Glomerular visceral epithelial cell (primary cell): ENCODE data around the gene MAP3K8.
"Not testable (repeated sequence)": the region's sequence is repeated elsewhere in the genome, so short reads cannot be mapped to it uniquely, and the experiment has no call there.

Experiments used
- DNase-seq: peaks from one replicate; pipeline ENCODE4 v3.0.0-alpha.2; 2016; ENCODE audit errors: extremely low spot score

MAP3K8 gene

DNA sequence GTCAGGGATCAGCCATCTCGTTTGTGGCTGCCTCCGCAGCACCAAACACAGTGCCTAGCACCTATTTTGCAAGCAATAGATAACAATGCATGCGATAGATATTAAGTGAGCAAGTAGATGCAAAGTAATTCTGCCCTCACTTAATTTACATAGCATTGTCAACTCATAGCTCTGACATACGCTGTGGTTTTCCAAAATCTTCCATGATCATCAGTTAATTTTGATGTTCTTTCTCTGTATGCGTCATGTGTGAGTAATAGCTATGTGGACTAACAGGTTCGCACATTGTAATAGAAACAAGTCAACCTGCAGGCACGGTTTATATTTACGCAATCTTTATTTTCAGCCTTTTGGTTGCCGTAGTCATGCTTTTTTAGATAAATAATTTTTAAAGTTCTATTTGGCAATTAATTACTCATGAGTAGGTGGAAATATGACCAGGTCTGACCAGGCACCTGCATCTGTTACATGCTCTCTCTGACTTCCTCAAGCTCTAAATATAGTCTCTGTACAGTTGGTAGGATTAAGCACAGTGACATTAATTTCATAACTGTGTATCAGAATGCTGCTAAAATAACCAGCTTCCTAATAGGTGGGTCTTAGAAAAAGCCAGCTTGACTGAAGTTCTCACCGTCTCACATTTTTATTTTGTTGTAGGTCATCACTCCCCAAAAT, 13.3 kb downstream of the MAP3K8 start:
- no peak for DNase-seq

GRCh38 chr10:30448092-30448491, 14.1 kb downstream of the MAP3K8 start:
- DNase-seq = no peak

DNA sequence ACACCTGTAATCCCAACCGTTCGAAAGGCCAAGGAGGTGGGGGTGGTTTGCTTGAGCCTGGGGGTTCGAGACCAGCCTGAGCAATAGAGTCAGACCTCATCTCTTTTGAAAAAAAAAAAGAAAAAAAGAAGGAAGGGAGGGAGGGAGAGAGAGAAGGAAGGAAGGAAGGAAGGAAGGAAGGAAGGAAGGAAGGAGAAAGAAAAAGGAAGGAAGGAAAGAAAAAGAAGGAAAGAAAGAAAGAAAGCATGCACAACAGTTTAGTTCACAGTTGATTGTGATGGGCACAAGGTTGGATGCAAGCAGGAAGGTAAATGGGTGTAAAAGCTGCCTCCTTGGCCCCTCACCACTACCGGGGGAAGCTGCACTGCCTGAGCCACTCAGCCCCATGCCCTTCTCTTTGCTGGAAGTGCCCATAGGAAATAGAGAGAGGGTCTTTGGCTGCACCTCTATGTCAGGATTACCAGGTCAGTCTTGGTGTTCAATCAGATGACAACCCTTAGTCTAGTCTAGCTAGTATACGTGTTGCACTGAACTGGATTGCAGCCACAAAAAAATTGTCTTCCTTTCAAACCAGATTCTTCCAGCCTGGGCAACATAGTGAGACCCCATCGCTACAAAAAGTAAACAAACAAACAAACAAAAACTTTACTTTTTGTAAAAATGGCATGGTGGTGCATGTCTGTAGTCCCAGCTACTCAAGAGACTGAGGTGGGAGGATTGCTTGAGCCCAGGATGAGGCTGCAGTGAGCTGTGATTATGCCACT, 20.0 kb downstream of the MAP3K8 start:
- DNase-seq = no peak

- no peak for DNase-seq
These were observed 20.9 kb downstream of the MAP3K8 start for GRCh38 chr10:30454744-30455510.

- no peak for DNase-seq
These were observed 21.8 kb downstream of the MAP3K8 start for GRCh38 chr10:30455816-30456215.

DNA sequence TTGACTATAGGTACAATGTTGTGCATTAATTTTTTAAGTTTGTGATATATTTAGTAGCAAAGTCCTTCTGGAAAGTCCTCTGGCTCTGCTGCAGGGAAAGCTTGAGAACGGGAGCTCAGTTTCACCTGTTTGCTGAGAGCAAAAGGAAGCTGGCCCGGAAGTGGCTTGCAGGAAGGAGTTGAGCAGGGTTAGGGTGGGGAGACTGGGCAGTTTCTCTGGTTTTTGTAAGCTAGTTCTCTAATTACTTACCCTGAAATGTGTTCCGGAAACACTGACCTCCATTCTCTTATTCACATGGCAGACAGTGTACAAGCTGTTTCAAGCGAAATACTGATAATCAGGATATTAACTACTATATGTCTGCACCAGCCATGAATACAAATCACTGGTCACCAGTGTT, 22.3 kb downstream of the MAP3K8 start:
- DNase-seq = no peak

GRCh38 chr10:30459283-30459682, 25.3 kb downstream of the MAP3K8 start:
- DNase-seq = no peak

DNA sequence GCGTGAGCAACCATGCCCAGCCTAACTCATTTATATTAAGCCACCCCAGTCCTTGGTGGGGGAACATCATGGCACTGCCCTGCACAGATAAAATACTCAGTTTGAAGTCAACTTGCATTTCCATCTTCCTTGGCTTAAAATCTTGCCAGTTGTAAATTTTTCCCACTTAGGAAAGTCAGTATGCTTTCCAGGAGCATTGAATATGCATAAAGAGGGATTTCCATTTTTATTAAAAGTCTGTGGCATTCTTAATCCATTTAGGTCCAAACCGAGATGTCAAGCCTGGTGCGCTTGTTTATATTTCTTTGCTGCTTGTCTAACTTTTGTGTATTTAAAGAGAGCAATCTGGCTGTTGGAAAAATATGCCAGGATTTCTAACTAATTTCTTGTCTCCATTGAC, 26.1 kb downstream of the MAP3K8 start:
- DNase-seq = no peak

- no peak for DNase-seq
These were observed 28.5 kb downstream of the MAP3K8 start for GRCh38 chr10:30462513-30462912.

DNA sequence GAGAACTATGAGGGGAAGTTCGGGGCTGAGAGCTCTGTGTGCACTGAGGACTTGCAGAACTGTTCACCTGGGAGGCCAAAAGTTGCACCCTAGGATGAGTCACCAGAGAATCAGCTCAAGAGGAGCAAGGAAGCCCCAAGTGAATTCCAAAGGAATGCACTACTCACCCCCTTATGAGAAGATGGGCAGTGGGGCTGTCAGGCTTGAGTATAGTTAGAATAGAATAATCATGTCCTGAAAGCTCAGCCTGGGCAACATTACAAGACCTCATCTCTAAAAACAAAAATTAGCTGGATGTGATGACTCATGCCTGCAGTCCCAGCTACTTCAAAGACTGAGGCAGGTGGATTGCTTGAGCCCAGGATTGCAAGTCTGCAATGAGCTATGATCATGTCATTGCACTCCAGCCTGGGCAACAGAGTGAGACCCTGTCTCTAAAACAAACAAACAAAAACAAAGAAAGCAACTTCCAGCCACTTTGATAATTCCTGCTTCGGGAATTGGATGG, 30.0 kb downstream of the MAP3K8 start:
- peak; percentile 12 for DNase-seq

DNA sequence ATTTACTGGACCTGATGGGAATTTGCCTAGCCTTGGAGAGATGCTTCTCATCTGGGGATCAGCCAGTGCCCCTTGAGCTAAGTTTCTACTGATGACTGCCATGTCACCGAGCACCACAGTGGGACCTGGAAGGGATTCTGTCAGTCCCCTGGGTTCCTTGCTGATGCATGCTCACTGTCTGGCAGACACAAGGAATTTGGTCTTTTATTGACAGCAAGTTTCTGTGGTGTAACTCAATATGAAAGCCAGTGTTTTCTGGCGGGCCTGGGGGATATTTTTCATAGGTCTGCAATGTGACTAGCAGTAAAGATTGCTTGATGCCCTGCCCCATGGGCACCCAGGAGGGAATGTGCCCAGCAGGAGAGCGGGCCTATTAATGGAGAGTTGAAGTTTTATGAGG, 30.7 kb downstream of the MAP3K8 start:
- DNase-seq = no peak

DNA sequence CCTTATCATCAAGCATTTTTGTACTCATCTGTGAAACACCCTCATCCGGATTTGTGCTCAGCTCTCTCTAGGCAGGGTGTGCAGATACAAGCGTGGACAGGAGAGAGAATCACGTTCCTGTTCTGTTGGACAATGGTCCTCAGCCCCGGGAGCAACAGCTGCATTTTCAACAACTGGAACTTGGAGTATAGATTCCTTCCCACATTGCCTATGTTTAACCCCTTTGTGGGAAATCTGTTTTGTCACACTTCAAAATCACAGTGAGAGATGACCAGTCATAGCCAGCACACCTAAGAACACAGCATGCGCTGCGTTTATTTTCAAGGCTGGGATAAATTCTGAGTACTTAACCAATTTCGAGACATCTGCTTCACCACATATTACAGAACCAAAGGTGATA, 32.5 kb downstream of the MAP3K8 start:
- DNase-seq = no peak

- no peak for DNase-seq
These were observed 33.8 kb downstream of the MAP3K8 start for GRCh38 chr10:30467651-30468338.

- DNase-seq = no peak
These were observed 38.6 kb downstream of the MAP3K8 start for GRCh38 chr10:30472414-30473155.

GRCh38 chr10:30475515-30475914, 41.5 kb downstream of the MAP3K8 start:
- not testable (repeated sequence) for DNase-seq

GRCh38 chr10:30476511-30477155, 42.6 kb downstream of the MAP3K8 start:
- DNase-seq = no peak

GRCh38 chr10:30479513-30479912, 45.5 kb downstream of the MAP3K8 start:
- not testable (repeated sequence) for DNase-seq

DNA sequence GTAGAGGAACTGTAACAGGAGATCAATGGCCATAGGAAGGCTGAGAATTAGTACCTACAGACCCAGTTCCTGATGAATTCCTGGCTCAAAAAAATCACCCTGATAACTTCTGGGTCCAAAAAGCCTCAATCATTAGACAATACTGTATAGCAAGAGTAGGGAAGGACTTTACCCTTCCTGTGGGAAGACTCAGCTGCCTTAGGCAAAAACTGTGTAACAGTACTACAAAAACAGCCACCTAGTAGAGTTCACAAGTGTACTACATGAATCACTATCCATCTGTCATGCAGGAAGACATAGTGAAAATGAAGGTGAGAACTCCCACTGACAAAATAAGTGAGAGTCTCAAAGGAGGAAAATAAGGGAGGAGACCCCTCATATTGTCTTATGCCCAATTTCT, 47.6 kb downstream of the MAP3K8 start:
- no peak for DNase-seq

GRCh38 chr10:30488316-30488715, 54.3 kb downstream of the MAP3K8 start:
- no peak for DNase-seq

- no peak for DNase-seq
These were observed 55.4 kb downstream of the MAP3K8 start for GRCh38 chr10:30489346-30489745.
